ENCODE measurements around the gene ZNF846. TPM values are rescaled to one million over a fixed set of nuclear protein-coding genes. Genes with fewer than 3 reads are reported as not detected.
A peak's percentile ranks its signal among the peaks of the same experiment; 100 is the strongest.

The ZNF846 gene
- total RNA-seq, 1 experiment from 2014 or later: 10.2 TPM

DNA sequence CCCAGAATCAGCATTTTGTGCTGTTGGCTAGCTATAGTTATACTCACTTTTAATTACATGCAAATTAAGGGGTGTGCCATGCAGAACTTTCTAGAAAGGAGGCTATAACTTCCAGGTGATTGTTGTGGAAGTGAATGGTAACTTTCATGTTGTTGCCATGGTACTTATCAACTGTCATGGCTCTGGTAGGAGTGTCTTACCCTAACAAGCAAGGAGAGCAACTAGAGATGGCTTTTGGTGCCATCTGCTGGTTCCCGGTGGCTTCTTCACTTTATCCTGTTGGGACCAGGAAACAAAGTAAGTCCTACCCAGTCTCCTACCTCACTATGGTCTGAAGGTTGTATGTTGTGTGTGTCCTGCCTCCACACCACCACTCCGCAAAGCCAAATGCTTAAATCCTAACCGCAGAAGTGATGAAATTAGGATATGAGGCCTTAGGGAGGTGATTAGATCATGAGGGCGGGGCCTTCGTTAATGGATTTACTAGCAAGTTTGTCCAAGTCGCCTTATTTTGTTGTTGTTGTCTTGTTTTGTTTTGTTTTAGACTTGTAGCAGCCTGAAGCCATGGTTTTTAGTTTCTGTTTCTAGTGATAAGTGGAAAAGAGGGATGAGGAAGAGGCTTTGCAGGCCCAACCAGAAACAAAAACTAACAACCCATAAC lies 27.7 kb upstream of the ZNF846 start:
- no peak overlapping the region for H3K27ac ChIP-seq (ENCODE audit: low read length)
- no peaks in the 10 kb centered on the region for H3K27me3 ChIP-seq (ENCODE audit: control insufficient read depth, insufficient read depth, low read length)
- intact Hi-C loops (cut with micrococcal nuclease; ENCODE audit: unreplicated experiment) (loop anchor here (5.0 to 10.0 kb wide), 2 partner anchors 211 to 659 kb away; partner anchors contain the start of gene ZNF121), in situ Hi-C loops (cut with HindIII; ENCODE audit: low pct_unique_long_range_greater_than_20kb, low sequenced_read_pairs) (no loop called here)
- no peaks in the 10 kb centered on the region for H3K4me1 ChIP-seq (ENCODE audit: control insufficient read depth, insufficient read depth, low read length)
- DNase-seq (ENCODE audit: low read depth, low spot score) (peak; percentile 88), ATAC-seq (peak; percentile 71)
- H3K9me3 ChIP-seq (ENCODE audit: control insufficient read depth, insufficient read depth, low read depth, low read length): no peaks in the 10 kb centered on the region
- no peaks in the 10 kb centered on the region for H3K36me3 ChIP-seq (ENCODE audit: control insufficient read depth, insufficient read depth, low read length)
- BruUV-seq (replicated peaks): no TSS peak
- POLR2A ChIA-PET: interaction anchor here (0.5 kb wide), 1 partner anchor 121 kb away, joined by 15 read pairs; the partner anchor contains the start of gene ZNF562
- H3K4me3 ChIP-seq (ENCODE audit: low read depth in 2 of 2, low read length in 2 of 2): 0 out of 4 replicates have a peak overlapping the region, but pooled peaks of 1 of the 2 experiments have one; percentile 14
- CTCF ChIA-PET: no interaction called here
- TF ChIP-seq, protein P1, sequence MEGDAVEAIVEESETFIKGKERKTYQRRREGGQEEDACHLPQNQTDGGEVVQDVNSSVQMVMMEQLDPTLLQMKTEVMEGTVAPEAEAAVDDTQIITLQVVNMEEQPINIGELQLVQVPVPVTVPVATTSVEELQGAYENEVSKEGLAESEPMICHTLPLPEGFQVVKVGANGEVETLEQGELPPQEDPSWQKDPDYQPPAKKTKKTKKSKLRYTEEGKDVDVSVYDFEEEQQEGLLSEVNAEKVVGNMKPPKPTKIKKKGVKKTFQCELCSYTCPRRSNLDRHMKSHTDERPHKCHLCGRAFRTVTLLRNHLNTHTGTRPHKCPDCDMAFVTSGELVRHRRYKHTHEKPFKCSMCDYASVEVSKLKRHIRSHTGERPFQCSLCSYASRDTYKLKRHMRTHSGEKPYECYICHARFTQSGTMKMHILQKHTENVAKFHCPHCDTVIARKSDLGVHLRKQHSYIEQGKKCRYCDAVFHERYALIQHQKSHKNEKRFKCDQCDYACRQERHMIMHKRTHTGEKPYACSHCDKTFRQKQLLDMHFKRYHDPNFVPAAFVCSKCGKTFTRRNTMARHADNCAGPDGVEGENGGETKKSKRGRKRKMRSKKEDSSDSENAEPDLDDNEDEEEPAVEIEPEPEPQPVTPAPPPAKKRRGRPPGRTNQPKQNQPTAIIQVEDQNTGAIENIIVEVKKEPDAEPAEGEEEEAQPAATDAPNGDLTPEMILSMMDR (IDR thresholded peaks at IDR 0.05): peak; percentile 82
- TF ChIP-seq, protein P2, sequence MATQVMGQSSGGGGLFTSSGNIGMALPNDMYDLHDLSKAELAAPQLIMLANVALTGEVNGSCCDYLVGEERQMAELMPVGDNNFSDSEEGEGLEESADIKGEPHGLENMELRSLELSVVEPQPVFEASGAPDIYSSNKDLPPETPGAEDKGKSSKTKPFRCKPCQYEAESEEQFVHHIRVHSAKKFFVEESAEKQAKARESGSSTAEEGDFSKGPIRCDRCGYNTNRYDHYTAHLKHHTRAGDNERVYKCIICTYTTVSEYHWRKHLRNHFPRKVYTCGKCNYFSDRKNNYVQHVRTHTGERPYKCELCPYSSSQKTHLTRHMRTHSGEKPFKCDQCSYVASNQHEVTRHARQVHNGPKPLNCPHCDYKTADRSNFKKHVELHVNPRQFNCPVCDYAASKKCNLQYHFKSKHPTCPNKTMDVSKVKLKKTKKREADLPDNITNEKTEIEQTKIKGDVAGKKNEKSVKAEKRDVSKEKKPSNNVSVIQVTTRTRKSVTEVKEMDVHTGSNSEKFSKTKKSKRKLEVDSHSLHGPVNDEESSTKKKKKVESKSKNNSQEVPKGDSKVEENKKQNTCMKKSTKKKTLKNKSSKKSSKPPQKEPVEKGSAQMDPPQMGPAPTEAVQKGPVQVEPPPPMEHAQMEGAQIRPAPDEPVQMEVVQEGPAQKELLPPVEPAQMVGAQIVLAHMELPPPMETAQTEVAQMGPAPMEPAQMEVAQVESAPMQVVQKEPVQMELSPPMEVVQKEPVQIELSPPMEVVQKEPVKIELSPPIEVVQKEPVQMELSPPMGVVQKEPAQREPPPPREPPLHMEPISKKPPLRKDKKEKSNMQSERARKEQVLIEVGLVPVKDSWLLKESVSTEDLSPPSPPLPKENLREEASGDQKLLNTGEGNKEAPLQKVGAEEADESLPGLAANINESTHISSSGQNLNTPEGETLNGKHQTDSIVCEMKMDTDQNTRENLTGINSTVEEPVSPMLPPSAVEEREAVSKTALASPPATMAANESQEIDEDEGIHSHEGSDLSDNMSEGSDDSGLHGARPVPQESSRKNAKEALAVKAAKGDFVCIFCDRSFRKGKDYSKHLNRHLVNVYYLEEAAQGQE (IDR thresholded peaks at IDR 0.05; ENCODE audit: insufficient read depth in 1 of 2, low read depth in 2 of 2, low read length in 1 of 2): no peak
- TF ChIP-seq POLR2AphosphoS5 (IDR thresholded peaks at IDR 0.05; ENCODE audit: low read depth, low read length): no peak
- no peak for TF ChIP-seq TCF7L2 (IDR thresholded peaks at IDR 0.05; ENCODE audit: low read depth, low read length)
- no peak for TF ChIP-seq SIN3A (IDR thresholded peaks at IDR 0.05; ENCODE audit: borderline replicate concordance, insufficient read depth, low read depth, low read length)

DNA sequence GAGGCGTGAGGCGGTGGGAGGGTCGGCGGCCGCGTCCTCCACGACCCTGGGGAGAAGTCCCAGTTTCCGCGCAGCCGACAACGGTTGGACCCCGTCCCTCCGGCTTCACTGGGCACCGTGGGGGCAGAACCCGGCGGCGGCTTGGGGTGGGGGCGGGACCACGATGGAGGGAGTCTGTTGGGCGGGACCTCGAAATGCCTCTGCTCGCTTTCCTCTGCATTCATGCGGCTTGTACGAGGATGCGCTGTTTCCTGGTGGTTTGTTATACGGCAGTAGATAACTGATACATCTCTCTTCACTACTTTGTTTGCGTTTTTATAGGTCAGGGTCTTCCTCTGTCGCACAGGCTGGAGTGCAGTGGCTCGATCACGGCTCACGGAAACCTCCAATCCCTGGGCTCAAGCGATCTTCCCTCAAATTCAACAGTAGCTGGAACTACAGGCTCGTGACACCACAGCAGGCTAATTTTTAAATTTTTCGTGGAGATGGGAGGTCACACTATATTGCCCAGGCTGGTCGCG lies 24.6 kb upstream of the ZNF846 start:
- Histone ChIP-seq H3K36me3 (ENCODE audit: control insufficient read depth, insufficient read depth, low read length) (no peaks in the 10 kb centered on the region), H3K4me3 (ENCODE audit: low read depth in 2 of 2, low read length in 2 of 2) (peak overlapping the region; percentile 68 to 72), H3K4me1 (ENCODE audit: control insufficient read depth, insufficient read depth, low read length) (no peaks in the 10 kb centered on the region; the same call in 1 of the 2 replicates), H3K27me3 (ENCODE audit: control insufficient read depth, insufficient read depth, low read length) (no peaks in the 10 kb centered on the region), H3K27ac (ENCODE audit: low read length) (peak overlapping the region; percentile 81), H3K9me3 (ENCODE audit: control insufficient read depth, insufficient read depth, low read depth, low read length) (no peaks in the 10 kb centered on the region)
- TSS peak; percentile 86 for BruUV-seq (replicated peaks)
- in situ Hi-C loops (cut with HindIII; ENCODE audit: low pct_unique_long_range_greater_than_20kb, low sequenced_read_pairs) (no loop called here), intact Hi-C loops (cut with micrococcal nuclease; ENCODE audit: unreplicated experiment) (loop anchor here (10.0 kb wide), 1 partner anchor 208 kb away; the partner anchor contains the start of gene ZNF121)
- CTCF ChIA-PET: no interaction called here
- POLR2A ChIA-PET: no interaction called here
- ATAC-seq: peak; percentile 62
- TF ChIP-seq, protein P2 (IDR thresholded peaks at IDR 0.05; ENCODE audit: insufficient read depth in 1 of 2, low read depth in 2 of 2, low read length in 1 of 2): no peak
- no peak for TF ChIP-seq POLR2AphosphoS5 (IDR thresholded peaks at IDR 0.05; ENCODE audit: low read depth, low read length)
- no peak for TF ChIP-seq SIN3A (IDR thresholded peaks at IDR 0.05; ENCODE audit: borderline replicate concordance, insufficient read depth, low read depth, low read length)
- no peak for TF ChIP-seq TCF7L2 (IDR thresholded peaks at IDR 0.05; ENCODE audit: low read depth, low read length)
- TF ChIP-seq, protein P1 (IDR thresholded peaks at IDR 0.05): no peak
- DNase-seq (ENCODE audit: low read depth, low spot score): no peak

All from Panc1 (cell line).